Measurements from ENCODE around the gene PDS5A.

PDS5A gene

GRCh38 chr4:39852636-39853035 is 125.1 kb downstream of the PDS5A start:
- Histone ChIP-seq H3K9me3 (replicated peaks; ENCODE audit: insufficient read depth, low read length) (no peaks in the 10 kb centered on the region), H3K36me3 (replicated peaks; ENCODE audit: insufficient read depth, low read length) (peaks cover 7% of the 10 kb centered on the region; the same call in 1 of the 2 replicates), H3F3A (ENCODE audit: insufficient read depth, low read length) (no peaks in the 10 kb centered on the region), H3K9ac (ENCODE audit: low read length) (no peak overlapping the region), H4K20me1 (ENCODE audit: insufficient read depth, low read length) (no peaks in the 10 kb centered on the region), H3K9me2 (replicated peaks; ENCODE audit: insufficient read depth, low read length) (no peaks in the 10 kb centered on the region), H3K79me2 (ENCODE audit: low read length) (no peaks in the 10 kb centered on the region), H3K27ac (ENCODE audit: low read length) (no peak overlapping the region), H3K27me3 (replicated peaks; ENCODE audit: insufficient read depth, low read length) (no peaks in the 10 kb centered on the region), H2AFZ (ENCODE audit: low read length) (no peak overlapping the region), H3K4me3 (ENCODE audit: low read length) (no peak overlapping the region), H3K4me1 (ENCODE audit: low read length) (no peaks in the 10 kb centered on the region), H3K4me2 (ENCODE audit: low read depth, low read length) (no peak overlapping the region)
- no peak for TF ChIP-seq EZH2 (optimal IDR thresholded peaks at IDR 0.05; ENCODE audit: low read depth, low read length)
- TF ChIP-seq CTCF (IDR thresholded peaks at IDR 0.05; ENCODE audit: low read length): no peak
- no peak for TF ChIP-seq EZH2phosphoT487 (IDR thresholded peaks at IDR 0.05; ENCODE audit: low read length)
- DNase-seq: no peak

- Histone ChIP-seq H3K4me3 (ENCODE audit: low read length) (no peak overlapping the region), H3K4me1 (ENCODE audit: low read length) (no peaks in the 10 kb centered on the region), H3K9me2 (replicated peaks; ENCODE audit: insufficient read depth, low read length) (no peaks in the 10 kb centered on the region), H3K27me3 (replicated peaks; ENCODE audit: insufficient read depth, low read length) (no peaks in the 10 kb centered on the region), H3K79me2 (ENCODE audit: low read length) (no peaks in the 10 kb centered on the region), H3K9ac (ENCODE audit: low read length) (no peak overlapping the region), H3K9me3 (replicated peaks; ENCODE audit: insufficient read depth, low read length) (no peaks in the 10 kb centered on the region), H3K27ac (ENCODE audit: low read length) (no peak overlapping the region), H3K36me3 (replicated peaks; ENCODE audit: insufficient read depth, low read length) (peaks cover 2% of the 10 kb centered on the region; the same call in 1 of the 2 replicates), H2AFZ (ENCODE audit: low read length) (no peak overlapping the region), H3K4me2 (ENCODE audit: low read depth, low read length) (no peak overlapping the region), H4K20me1 (ENCODE audit: insufficient read depth, low read length) (no peaks in the 10 kb centered on the region), H3F3A (ENCODE audit: insufficient read depth, low read length) (no peaks in the 10 kb centered on the region)
- TF ChIP-seq EZH2 (optimal IDR thresholded peaks at IDR 0.05; ENCODE audit: low read depth, low read length) (no peak), CTCF (IDR thresholded peaks at IDR 0.05; ENCODE audit: low read length) (no peak), EZH2phosphoT487 (IDR thresholded peaks at IDR 0.05; ENCODE audit: low read length) (no peak)
- DNase-seq: no peak
Observed at GRCh38 chr4:39850727-39851126, 127.0 kb downstream of the PDS5A start.

GRCh38 chr4:39846705-39847104 is 131.0 kb downstream of the PDS5A start:
- no peaks in the 10 kb centered on the region for H3K4me1 ChIP-seq (ENCODE audit: low read length)
- no peaks in the 10 kb centered on the region for H3K9me3 ChIP-seq (replicated peaks; ENCODE audit: insufficient read depth, low read length)
- no peak overlapping the region for H2AFZ ChIP-seq (ENCODE audit: low read length)
- no peak overlapping the region for H3K4me3 ChIP-seq (ENCODE audit: low read length)
- no peak overlapping the region for H3K4me2 ChIP-seq (ENCODE audit: low read depth, low read length)
- H3K36me3 ChIP-seq (replicated peaks; ENCODE audit: insufficient read depth, low read length): peaks cover 2% of the 10 kb centered on the region; the same call in 1 of the 2 replicates
- H3K27ac ChIP-seq (ENCODE audit: low read length): no peak overlapping the region
- no peak for DNase-seq
- no peak for TF ChIP-seq EZH2 (optimal IDR thresholded peaks at IDR 0.05; ENCODE audit: low read depth, low read length)
- TF ChIP-seq EZH2phosphoT487 (IDR thresholded peaks at IDR 0.05; ENCODE audit: low read length): no peak
- no peak for TF ChIP-seq CTCF (IDR thresholded peaks at IDR 0.05; ENCODE audit: low read length)
- H3K79me2 ChIP-seq (ENCODE audit: low read length): no peaks in the 10 kb centered on the region
- H3K9me2 ChIP-seq (replicated peaks; ENCODE audit: insufficient read depth, low read length): no peaks in the 10 kb centered on the region
- no peaks in the 10 kb centered on the region for H4K20me1 ChIP-seq (ENCODE audit: insufficient read depth, low read length)
- H3K9ac ChIP-seq (ENCODE audit: low read length): no peak overlapping the region
- no peaks in the 10 kb centered on the region for H3F3A ChIP-seq (ENCODE audit: insufficient read depth, low read length)
- H3K27me3 ChIP-seq (replicated peaks; ENCODE audit: insufficient read depth, low read length): no peaks in the 10 kb centered on the region

Measured in MM.1S (cell line).